UCSD-AML1 (cell line): Measurements from ENCODE around the gene NME7.

Experiments used
- DNase-seq: peaks from one replicate; lab custom pipeline; 2025; ENCODE audit not compliant: unreplicated experiment; lab: John Stamatoyannopoulos, UW

Gene NME7

GRCh38 chr1:169108863-169109560 lies 258.6 kb downstream of the NME7 start:
- DNase-seq, result peak; percentile 22

- no peak for DNase-seq
Observed at GRCh38 chr1:169108223-169108622, 259.4 kb downstream of the NME7 start.

GRCh38 chr1:169107603-169108208 lies 259.9 kb downstream of the NME7 start:
- no peak for DNase-seq

- DNase-seq, result no peak
Observed at GRCh38 chr1:169106921-169107602, 260.5 kb downstream of the NME7 start.

GRCh38 chr1:169106095-169106920 lies 261.3 kb downstream of the NME7 start, which contains the start of gene ATP1B1:
TSS of gene ATP1B1 (plus strand) at chr1:169106690. CDS start at chr1:169106830, 140 bp downstream.
- DNase-seq, result peak; percentile 86

- DNase-seq, result peak; percentile 60
Observed at GRCh38 chr1:169105434-169106094, 262.0 kb downstream of the NME7 start.

- no peak for DNase-seq
Observed at GRCh38 chr1:169105087-169105433, 262.5 kb downstream of the NME7 start.

GRCh38 chr1:169103480-169103893 lies 264.1 kb downstream of the NME7 start:
- no peak for DNase-seq

- DNase-seq, result no peak
Observed at GRCh38 chr1:169103002-169103401, 264.6 kb downstream of the NME7 start.

GRCh38 chr1:169102567-169102966 lies 265.0 kb downstream of the NME7 start:
- DNase-seq, result no peak

GRCh38 chr1:169100651-169101088 lies 266.9 kb downstream of the NME7 start:
- no peak for DNase-seq

- no peak for DNase-seq
Observed at GRCh38 chr1:169100208-169100607, 267.4 kb downstream of the NME7 start.

GRCh38 chr1:169099561-169099960 lies 268.0 kb downstream of the NME7 start:
- DNase-seq, result no peak

- DNase-seq, result no peak
Observed at GRCh38 chr1:169098380-169098779, 269.2 kb downstream of the NME7 start.

- DNase-seq, result no peak
Observed at GRCh38 chr1:169094897-169095569, 272.6 kb downstream of the NME7 start.

GRCh38 chr1:169092399-169092798 lies 275.2 kb downstream of the NME7 start:
- DNase-seq, result no peak

GRCh38 chr1:169091480-169091941 lies 276.1 kb downstream of the NME7 start:
- DNase-seq, result no peak

GRCh38 chr1:169090900-169091311 lies 276.7 kb downstream of the NME7 start:
- no peak for DNase-seq

GRCh38 chr1:169090308-169090899 lies 277.2 kb downstream of the NME7 start:
- no peak for DNase-seq

- DNase-seq, result no peak
Observed at GRCh38 chr1:169089776-169090175, 277.8 kb downstream of the NME7 start.
